ENCODE results near the gene MRAP. TPM values are rescaled to one million over a fixed set of nuclear protein-coding genes. Genes with fewer than 3 reads are reported as not detected.
"Not testable (repeated sequence)": the region's sequence is repeated elsewhere in the genome, so short reads cannot be mapped to it uniquely, and the experiment has no call there.

MRAP gene
- not detected for total RNA-seq

- peak; percentile 27 for DNase-seq (ENCODE audit: low spot score)
These were observed at the start of gene MRAP for GRCh38 chr21:32298658-32299081. Gene MRAP (plus strand): TSS chr21:32298855. CDS start chr21:32298972, 117 bp downstream.

DNA sequence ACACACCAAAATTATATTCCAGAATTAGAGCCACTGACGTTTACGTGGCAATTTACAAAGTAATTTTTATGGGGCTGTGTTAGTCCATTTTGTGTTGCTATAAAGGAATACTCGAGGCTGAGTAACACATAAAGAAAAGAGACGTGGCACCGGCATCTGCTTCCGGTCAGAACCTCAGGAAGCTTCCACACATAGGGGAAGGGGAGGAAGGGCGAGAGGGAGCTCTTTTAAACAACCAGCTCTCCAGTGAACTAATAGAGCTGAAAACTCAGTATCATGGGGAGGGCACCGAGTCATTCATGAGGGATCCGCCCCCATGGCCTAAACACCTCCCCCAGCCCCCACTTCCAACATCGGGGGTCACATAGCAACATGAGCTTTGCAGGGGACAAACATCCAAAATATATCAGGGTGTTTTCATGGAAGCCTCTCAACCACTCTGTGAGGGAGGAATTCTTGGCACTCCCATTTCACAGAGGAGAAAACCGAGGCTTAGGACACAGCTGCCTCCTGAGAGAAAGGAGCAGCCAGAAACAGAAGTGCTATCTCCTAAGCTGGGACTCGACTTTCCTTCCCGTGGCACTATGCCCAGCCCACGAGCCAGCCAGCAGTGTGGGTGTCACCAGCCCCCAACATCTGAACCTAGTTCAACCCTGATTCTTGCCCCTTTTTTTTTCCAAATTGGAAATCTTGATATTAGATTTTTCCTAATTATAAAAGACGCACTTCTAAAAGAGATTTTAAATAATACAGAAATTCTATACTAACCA is 49.0 kb upstream of the MRAP start:
- DNase-seq (ENCODE audit: low spot score) = no peak

DNA sequence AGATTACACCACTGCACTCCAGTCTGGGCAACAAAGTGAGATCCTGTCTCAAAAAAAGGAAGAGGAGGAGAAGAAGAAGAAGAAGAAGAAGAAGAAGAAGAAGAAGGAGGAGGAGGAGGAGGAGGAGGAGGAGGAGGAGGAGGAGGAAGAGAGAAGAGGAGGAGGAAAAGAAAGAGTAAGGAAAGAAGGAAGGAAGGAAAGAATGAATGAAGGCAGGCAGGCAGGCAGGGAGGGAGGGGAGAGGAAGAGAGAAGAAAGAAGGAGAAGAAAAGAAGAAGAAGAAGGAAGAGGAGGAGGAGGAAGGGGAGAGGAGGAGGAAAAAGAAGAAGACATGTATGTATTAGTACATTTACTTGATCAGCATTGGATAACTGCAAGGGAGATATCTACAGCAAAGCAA is 46.5 kb upstream of the MRAP start:
- DNase-seq (ENCODE audit: low spot score) = no peak

DNA sequence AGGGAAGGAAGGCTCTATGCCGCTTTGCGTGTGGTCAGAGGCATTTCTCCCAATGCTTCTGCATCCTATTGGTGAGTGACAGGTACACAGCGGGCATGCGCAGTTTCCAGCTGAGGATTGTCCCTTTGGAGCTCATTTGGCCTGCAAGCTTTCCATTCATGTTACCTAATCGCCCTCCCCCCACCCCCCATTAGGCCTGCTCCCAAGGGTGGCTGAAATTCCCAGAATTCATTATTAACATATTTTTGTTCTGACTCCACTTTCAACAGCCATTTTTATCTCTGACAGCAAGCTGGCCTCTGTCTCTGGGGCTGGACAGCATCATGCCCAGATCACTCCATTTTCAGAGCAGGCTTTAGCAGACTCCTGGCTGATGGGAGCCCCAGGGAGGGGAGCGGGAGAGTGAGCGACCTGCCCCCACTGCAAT is 45.4 kb upstream of the MRAP start:
- DNase-seq (ENCODE audit: low spot score) = no peak

GRCh38 chr21:32256251-32256650 is 42.4 kb upstream of the MRAP start:
- no peak for DNase-seq (ENCODE audit: low spot score)

- peak; percentile 72 for DNase-seq (ENCODE audit: low spot score)
These were observed 41.6 kb upstream of the MRAP start for GRCh38 chr21:32256873-32257620.

DNA sequence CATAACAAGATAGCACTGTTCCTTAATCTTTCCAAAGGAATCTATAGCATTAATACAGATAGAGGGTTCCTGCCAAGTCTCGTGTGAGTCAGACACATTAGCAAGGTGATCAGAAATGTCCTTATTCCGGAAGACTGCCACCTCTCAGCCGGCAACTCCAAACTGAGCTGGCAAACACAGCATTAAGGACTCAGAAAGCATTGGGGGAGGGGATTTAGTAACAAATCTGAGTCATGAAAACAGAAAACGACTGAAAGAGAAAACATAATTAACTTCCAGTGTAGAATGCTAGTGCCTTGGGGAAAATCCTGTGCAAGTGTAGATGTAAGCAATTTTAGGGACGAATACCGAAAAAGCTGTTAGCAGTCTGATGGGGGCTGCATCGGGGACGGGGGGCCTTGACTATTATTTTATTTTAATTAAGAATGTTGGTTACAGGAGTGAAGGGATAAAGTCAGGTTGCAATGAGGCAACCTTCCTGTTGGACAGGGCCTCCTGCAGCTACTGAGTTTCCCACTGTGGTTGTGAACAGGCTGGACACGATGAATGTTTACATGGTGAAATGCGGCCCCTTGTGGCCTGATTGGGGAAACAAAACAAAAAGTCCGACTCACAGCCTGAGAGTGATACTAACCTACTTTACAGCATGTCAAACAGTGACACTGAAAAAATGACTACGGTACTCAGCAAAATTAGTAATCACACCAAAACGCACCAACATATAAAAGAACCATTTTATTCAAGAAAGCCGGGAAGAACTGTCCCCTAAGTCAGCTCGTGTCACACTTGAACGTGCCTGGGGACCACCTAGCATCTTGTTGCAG is 40.5 kb upstream of the MRAP start:
- peak; percentile 77 for DNase-seq (ENCODE audit: low spot score)

GRCh38 chr21:32258786-32259048 is 39.9 kb upstream of the MRAP start:
- DNase-seq (ENCODE audit: low spot score) = not testable (repeated sequence)

- DNase-seq (ENCODE audit: low spot score) = no peak
These were observed 38.5 kb upstream of the MRAP start for GRCh38 chr21:32260130-32260529.

DNA sequence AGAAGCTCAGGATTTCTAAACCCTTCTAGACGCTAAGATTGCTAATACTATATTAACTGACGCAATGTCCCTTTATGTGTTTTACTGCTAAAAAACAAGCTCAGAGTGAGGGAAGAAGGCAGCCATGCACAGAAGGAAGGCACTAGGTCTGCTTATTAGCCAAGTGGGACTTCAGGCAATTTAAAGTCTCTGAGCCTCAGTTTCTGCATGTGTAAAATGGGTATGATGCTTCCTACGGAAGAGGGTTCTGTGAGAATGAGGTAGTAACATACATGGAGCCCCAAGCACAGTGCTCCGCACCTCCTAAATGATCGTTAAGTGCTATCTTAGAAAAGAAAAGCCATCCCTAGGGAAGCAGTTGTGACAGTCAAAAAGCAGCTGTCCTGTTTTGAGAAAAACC is 36.7 kb upstream of the MRAP start:
- no peak for DNase-seq (ENCODE audit: low spot score)

- DNase-seq (ENCODE audit: low spot score) = not testable (repeated sequence)
These were observed 33.3 kb upstream of the MRAP start for GRCh38 chr21:32265321-32265720.

- DNase-seq (ENCODE audit: low spot score) = no peak
These were observed 27.9 kb upstream of the MRAP start for GRCh38 chr21:32270748-32271147.

DNA sequence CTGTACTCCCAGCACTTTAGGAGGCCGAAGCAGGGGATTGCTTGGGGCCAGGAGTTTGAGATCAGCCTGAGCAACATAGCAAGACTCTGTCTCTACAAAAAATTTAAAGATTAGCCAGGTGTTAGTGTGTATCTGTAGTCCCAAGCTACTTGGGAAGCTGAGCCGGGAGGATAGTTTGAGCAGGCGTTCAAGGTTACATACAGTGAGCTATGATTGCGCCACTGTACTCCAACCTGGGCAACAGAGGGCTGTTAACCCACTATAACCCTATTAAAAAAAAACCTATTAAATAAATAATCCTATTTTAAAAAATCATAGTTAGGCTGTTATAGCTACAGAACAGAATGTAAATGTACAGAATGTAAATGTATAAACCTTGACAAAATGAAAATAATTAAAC is 22.0 kb upstream of the MRAP start:
- no peak for DNase-seq (ENCODE audit: low spot score)

DNA sequence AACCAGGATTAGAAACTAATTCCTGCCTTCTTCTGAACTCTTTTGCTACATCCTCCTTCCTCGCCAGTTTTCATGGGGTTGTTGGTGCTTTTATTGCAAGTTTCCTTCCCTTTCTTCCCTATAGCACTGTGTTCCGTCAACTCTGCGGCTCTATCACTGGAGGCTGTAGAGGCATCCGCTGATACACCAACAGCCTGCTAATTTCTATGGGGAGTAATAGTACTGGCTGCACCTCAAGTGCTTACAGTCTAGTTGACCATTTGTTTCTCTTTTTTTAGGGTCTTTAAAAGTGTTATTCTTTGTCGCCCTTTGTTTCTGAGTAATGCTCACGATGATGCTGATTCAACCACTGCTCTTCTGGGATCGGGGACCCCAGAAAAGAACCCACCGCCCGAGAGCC is 20.6 kb upstream of the MRAP start:
- no peak for DNase-seq (ENCODE audit: low spot score)

GRCh38 chr21:32278518-32279376 is 19.9 kb upstream of the MRAP start, which contains the start of gene MIS18A:
Gene MIS18A (minus strand): TSS chr21:32279049. CDS start chr21:32279014, 35 bp downstream.
- peak; percentile 96 for DNase-seq (ENCODE audit: low spot score)

- no peak for DNase-seq (ENCODE audit: low spot score)
These were observed 19.3 kb upstream of the MRAP start for GRCh38 chr21:32279377-32279680.

DNA sequence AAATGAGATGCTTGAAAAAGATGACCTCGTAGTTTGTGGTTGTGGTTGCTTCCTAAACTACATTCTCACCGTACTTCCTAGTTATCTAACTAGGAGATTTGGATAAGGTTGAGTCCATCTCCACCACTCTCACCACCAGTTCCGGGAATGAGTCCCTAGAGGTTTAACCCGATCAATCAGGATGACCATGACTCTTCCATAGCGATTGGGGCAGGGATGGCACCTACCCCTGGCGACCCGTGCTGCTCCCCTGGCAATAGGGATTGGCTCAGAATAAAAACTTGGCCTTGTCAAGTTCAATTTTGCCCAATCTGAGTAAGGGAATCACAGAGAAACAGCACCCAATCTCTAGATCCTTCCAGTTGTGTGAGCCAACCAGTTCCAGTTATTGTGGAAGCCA is 17.1 kb upstream of the MRAP start:
- DNase-seq (ENCODE audit: low spot score) = no peak

DNA sequence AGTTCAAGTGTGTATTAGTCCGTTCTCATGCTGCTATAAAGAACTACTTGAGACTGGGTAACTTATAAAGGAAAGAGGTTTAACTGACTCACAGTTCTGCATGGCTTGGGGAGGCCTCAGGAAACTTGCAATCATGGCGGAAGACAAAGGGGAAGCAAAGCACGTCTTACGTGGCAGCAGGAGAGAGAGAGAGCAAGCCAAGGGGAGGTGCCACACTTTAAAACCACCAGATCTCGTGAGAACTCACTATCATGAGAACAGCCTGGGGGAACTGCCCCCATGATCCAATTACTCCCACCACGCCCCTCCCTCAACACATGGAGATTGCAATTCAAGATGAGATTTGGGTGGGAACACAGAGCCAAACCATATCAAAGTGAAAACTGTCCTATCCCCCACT is 15.7 kb upstream of the MRAP start:
- no peak for DNase-seq (ENCODE audit: low spot score)

DNA sequence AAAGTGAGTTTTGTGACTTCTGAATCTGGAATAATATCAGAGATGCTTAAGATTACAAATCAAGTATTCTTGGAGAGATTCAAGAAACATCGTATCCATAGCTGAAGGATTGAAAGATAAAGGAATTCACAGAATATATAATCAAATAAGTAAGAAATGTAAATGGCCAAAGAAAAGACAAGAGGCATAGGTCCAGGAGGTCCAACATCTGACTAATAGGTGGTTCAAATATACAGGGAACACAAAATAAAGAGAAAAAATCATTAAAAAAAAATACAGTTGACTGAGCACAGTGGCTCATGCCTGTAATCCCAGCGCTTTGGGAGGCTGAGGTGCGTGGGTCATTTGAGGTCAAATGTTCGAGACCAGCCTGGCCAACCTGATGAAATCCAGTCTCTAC is 13.2 kb upstream of the MRAP start:
- DNase-seq (ENCODE audit: low spot score) = no peak

DNA sequence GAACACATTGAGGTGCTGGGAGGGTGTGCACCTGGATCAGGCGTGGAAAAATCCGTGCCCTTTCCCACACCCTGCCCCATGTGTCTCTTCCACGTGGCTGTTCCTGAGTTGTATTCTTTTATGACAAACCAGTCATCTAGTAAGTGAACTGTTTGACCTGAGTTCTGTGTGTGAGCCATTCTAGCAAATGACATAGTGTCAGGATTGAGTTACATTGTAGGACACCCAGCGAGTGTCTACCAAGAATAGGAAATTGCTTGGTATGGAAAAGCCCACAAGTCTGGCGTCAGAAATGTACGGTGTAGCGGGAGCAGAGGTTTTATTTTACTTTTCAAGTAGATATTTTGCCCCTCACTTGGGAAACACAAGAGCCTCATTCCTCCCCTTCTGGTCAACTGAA is 1.2 kb upstream of the MRAP start:
- no peak for DNase-seq (ENCODE audit: low spot score)

GRCh38 chr21:32298148-32298559 is 501 bp upstream of the MRAP start:
- DNase-seq (ENCODE audit: low spot score) = no peak

GRCh38 chr21:32299695-32300094 is 1.0 kb downstream of the MRAP start:
- DNase-seq (ENCODE audit: low spot score) = no peak
